ACHN (cell line): ENCODE data around the gene PHF14.
"Not testable (repeated sequence)": the region's sequence is repeated elsewhere in the genome, so short reads cannot be mapped to it uniquely, and the experiment has no call there.

Source experiments
- DNase-seq: peaks from one replicate; pipeline ENCODE4 v3.0.0-alpha.2; 2015
- in situ Hi-C: cut with HindIII; loops from 2 replicates; pipeline ENCODE4 v1.10.0; 2017; ENCODE audit warnings: low sequenced_read_pairs, low pct_ligation_motif_present, low pct_unique_long_range_greater_than_20kb

PHF14 gene, protein sequence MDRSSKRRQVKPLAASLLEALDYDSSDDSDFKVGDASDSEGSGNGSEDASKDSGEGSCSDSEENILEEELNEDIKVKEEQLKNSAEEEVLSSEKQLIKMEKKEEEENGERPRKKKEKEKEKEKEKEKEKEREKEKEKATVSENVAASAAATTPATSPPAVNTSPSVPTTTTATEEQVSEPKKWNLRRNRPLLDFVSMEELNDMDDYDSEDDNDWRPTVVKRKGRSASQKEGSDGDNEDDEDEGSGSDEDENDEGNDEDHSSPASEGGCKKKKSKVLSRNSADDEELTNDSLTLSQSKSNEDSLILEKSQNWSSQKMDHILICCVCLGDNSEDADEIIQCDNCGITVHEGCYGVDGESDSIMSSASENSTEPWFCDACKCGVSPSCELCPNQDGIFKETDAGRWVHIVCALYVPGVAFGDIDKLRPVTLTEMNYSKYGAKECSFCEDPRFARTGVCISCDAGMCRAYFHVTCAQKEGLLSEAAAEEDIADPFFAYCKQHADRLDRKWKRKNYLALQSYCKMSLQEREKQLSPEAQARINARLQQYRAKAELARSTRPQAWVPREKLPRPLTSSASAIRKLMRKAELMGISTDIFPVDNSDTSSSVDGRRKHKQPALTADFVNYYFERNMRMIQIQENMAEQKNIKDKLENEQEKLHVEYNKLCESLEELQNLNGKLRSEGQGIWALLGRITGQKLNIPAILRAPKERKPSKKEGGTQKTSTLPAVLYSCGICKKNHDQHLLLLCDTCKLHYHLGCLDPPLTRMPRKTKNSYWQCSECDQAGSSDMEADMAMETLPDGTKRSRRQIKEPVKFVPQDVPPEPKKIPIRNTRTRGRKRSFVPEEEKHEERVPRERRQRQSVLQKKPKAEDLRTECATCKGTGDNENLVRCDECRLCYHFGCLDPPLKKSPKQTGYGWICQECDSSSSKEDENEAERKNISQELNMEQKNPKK

DNA sequence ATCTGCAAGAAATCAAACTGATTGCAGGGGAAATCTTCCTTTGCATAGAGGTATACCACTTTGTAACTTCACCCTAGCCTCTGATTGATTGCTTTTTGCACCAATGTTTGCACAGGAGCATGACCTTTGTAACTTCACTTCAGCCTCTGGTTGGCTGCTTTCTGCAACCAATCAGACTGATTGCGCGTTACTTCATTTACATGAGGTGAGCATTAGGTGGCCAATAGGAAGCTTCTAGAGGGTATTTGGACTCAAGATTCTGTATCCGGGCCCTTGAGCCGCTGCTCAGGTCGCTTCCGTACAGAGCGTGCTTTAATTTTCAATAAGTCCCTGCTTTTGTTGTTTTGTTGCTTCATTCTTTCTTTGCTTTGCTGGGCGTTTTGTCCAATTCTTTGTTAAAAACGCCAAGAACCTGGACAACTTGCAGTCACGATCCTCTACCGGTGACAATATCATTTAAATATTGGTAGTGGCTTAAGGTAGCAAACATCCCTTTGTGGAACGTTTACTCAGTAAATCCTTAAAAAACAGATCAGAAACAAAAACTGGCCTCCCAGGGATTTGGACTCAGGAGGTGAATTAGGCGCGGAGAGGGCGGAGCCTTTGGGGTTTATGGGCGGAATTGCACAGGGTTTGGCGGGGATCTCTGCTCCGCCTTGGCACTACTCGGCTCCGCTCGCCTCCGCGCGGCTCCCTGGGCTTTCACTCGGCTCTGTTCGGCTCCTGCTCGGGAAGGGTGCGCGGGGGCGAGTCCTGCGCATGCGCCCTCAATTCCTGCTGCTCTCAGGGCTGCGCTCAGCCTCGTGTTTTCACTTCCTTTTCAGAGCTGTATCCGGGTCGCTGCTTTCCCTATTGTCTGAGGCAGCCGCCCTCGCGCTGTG lies at the start of gene PHF14:
PHF14 (plus strand) TSS at position 812 of the 881 bp plus-strand sequence. CDS start 452 bp downstream, outside the sequence.
- in situ Hi-C loops, result no loop called here
- DNase-seq, result peak; percentile 100

DNA sequence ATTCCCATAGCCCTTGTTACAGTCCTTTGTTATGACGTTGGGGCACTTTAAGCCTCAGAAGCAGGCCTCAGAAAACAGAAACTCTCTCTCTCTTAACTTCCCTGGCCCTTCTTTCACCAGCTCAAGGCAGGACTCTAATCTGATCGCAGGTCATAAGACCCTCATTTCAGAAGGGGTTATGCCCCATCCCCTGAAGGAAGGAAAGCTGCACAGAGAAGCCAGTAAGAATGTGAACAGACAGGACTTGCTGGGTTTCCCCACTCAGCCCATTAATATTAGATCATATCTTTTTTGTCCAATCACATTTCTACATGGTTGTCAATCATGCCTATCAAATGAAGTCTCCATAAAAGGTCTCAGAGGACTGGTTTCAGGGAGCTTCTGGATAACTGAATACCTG lies 49.3 kb upstream of the PHF14 start:
- in situ Hi-C loops, result no loop called here
- no peak for DNase-seq

DNA sequence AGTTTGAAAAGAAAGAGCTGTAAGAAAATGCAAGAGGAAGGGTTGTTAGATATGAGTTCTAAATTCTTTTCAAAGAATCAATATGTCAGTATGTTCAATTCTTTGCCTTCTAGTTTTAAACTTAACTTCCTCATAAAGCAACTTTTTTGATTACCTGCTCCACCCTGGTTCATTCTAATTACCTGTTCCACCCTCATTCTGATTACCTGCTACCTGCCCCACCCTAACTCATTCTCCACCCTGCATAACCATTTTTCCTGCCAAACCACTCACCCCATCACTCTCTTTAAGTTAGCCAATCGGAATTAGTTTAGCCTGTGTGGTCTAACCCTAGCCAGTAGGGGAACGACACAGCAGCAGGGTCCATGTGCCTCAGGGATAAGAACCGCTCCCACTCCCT lies 45.5 kb upstream of the PHF14 start:
- DNase-seq, in situ Hi-C loops: not testable (repeated sequence)

DNA sequence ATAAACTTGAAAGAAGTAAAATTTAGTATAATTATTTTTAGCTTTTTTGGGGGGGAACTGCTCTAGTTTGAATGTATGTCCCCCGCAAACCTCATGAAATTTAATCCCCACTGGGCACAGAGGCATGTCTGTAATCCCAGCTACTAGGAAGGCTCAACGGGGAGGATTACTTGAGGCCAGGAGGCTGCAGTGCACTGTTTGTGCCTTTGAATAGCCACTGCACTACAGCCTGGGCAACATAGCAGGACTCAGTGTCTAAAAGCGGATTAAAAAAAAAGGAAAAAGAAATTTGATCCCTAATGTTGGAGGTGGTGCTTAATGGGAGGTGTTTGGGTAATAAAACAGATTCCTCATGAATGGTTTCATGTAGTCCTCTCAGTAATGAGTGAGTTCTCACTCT lies 43.1 kb upstream of the PHF14 start:
- DNase-seq, result no peak
- in situ Hi-C loops, result no loop called here

DNA sequence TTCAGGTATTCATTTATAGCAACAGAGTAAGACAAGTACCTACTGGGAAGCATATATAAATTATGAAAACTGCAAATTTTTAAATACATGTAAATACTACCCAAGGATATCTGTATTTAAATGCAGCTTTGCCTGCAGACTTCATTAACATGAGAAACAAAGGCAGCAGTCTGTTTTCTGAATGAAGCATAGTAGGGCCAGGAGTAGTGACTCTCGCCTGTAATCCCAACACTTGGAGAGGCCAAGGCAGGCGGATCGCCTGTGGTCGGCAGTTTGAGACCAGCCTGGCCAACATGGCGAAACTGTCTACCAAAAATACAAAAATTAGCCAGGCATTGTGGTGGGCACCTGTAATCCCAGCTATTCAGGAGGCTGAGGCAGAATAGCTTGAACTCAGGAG lies 42.5 kb upstream of the PHF14 start:
- DNase-seq, result no peak
- in situ Hi-C loops, result no loop called here

DNA sequence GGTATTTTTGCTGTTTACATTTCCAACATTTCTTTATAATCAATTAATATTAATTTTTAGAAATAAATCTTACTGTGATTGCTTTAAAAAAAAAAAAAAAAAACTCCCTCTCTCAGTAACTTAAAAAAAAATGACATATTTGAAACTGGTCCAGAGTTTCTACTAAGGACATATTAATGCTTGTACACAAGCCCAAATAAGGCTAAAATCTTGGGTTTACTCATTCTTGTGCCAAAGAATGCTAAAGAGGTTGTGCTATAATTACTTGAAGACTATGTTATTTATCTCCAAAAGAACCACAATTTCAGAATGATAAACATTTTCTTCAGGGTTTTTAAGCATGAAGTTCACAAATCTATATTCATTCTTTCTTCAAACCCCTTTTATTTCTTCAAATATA lies 39.4 kb upstream of the PHF14 start:
- in situ Hi-C loops, result no loop called here

DNA sequence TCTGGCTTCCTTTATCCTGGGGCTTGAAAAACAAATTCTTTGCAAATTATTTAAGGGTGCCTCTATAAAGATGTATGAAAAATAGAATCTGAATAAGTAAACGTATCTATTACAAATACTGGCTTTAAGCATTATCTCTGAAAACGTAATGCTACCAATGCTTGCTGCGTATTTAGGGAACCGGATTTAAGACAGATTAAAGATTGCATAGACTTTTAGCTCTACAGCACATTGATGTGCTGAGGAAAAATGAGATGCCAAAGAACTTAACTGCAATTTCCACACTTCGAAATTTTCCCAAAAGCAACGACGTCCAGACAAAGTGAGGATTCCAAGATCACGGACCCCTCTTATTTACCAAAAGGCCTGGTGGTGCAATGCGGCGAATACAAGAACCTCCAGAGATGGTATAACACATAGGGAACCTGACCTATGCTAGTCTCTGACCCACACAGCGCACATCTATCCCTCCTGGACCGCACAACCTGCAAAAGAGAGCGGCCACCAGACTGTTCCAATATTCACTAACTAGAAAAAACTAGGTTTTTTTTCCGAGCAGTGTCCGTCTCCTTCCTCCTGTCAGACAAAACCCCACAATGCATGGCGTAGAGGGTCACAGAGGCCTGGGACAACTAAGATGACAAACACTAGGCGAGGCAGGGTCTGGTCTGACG lies 34.3 kb upstream of the PHF14 start:
- in situ Hi-C loops, result no loop called here
- DNase-seq, result no peak

More for the DNA sequence above, 39.4 kb upstream of the PHF14 start:
- DNase-seq, result no peak

DNA sequence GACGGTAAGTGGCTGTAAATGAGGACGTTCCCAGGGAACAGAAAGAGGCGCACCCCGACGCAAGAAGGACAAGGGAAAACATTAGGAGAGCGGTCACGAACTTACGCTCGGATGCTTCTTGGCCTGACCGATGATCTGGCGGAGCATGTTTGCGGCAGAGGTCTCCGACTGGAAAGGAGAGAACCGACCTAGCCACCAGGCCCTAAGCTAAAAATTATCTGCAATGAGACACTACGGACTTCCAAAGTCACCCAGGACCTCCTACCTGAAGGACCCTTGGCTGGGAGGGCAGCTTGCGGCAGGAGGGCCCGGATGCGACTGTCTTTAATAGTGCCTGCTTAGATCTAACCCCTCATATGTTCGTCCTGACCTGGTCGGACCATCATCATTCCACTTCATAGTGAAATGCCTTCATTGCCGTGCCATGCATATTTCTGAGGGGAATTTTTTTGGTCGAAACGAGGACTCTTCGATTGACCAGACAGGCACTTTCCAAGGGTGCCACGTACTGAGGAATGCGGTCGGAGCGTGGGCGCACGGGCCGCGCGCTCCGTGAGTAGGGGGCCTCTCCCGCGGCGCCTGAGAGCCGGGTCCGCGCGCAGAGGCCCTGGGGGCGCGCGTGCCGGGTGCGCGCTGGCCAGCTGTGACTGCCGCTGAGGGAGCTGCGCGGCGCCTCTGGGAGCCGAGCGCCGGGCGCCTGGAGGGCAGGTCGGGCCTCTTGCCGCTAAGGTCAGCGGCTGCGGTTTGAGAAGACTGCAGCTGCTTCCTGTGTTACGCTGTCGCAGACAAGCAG lies 33.6 kb upstream of the PHF14 start:
- in situ Hi-C loops, result no loop called here
- DNase-seq, result peak; percentile 97

DNA sequence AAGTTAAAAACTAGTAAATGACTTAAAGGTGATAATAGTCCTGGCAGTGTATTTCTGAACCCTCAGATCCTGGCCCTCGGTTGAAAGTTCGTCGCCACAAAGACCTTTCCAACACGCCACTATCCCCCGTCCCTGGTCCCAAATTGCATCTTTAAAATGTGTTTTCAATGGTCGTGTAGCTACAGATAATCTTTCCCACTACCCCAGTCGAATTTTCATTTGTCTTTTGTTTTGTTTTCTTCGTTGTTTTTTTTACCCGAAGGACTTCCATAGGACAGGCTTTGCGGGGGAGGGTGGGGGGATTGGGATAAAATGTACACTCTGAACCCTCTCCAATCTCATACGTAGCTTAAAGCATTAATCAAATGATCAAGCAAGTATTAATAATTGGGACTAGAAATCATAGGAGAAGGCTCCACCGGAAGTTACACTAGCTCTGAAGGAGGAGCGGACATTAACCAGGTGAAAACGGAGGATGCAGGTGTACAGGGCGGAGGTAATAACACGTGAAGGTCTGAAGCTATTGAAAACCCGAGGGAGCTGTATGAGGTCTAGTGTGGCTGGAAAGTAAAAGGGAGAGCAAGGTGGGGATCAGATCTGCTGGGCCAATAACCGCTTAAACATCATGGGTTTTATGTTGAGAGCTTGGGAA lies 32.8 kb upstream of the PHF14 start:
- in situ Hi-C loops, result no loop called here
- DNase-seq, result no peak

DNA sequence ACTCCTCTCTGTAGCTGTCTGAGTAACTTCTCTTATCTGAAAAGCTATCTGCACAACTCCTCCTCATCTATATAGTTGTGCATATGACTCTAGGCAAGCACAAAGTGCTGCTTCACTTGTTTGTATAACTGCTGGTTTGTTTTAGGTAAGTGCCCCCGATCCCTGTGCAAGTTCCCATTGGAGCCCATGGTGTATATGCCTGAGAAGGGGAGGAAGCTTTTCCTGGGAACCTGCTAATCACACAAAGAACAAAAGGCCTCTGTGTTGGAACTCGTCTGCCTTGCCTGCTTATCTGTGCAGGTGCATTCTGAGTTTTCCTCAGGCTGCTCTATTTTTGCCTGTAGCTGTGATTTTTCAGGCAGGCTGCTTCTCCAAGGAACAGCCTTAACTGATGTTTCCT lies 23.2 kb upstream of the PHF14 start:
- in situ Hi-C loops, result no loop called here
- DNase-seq, result no peak

DNA sequence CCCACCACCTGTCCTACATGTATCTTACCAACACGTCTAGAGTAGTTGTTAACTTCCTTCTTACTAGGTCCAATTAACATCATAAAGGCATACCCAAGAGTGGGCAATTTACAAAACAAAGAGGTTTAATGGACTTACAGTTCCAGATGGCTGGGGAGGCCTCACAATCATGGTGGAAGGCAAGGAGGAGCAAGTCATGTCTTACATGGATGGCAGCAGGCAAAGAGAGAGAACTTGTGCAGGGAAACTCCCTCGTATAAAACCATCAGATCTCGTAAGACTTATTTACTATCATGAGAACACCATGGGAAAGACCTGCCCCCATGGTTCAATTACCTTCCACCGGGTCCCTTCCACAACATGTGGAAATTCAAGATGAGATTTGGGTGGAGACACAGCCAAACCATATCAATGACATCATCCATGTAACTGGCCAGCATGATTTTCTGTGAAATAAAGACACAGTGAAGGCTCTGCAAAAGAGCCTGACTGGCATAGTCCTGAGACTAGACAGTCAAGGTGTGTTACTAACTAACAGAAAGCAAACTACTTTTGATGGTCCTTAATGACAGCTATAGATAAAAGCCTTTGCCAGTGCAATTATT lies 22.6 kb upstream of the PHF14 start:
- in situ Hi-C loops, DNase-seq: not testable (repeated sequence)

DNA sequence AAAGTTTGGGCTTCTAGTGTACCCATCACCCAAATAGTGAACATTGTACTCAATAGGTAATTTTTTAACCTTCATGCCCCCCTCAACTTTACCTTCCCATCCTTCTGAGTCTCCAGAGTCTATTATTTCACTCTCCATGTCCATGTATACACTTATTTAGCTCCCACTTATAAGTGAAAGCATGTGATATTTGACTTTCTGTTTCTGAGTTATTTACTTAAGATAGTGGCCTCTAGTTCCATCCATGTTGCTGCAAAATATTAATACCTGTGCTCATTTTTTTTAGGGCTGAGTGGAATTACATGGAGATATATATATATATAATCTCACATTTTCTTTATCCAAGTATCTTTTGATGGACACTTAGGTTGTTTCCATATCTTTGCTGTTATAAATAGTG lies 21.1 kb upstream of the PHF14 start:
- DNase-seq, result no peak
- in situ Hi-C loops, result no loop called here

DNA sequence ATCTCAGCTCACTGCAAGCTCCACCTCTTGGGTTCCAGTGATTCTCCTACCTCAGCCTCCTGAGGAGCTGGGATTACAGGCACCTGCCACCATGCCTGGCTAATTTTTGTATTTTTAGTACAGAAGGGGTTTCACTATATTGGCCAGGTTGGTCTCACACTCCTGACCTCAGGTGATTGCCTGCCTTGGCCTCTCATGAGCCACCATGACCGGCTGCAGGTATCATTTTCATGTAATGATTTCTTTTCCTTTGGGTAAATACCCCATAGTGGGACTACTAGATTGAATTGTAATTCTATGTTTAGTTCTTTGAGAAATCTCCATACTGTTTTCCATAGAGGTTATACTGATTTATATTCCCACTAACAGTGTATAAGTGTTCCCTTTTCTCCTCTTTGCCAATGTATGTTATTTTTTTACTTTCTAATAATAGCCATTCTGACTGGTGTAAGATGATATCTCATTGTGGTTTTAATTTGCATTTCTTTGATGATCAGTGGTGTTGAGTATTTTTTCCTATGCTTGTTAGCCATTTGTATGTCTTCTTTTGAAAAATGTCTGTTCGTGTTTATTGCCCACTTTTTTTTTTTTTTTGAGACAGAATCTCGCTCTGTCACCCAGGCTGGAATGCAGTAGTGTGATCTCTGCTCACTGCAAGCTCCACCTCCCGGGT lies 20.5 kb upstream of the PHF14 start:
- in situ Hi-C loops, DNase-seq: not testable (repeated sequence)

DNA sequence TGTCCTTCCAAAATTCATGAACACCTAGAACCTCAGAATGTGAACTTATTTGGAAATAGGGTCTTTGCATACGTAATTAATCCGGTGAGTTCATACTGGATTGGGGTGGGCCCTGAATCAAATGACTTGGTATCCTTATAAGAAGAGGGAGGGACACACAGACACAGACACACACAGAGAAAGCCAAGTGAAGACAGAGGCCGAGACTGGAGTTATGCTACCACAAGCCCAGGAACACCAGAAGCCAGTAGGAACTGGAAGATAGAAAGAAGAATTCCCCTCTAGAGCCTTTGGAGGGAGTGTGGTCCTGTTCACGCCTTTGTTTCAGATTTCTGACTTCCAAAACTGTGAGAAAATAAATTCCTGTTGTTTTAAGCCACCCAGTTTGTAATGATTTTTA lies 17.1 kb upstream of the PHF14 start:
- in situ Hi-C loops, result no loop called here
- DNase-seq, result no peak

DNA sequence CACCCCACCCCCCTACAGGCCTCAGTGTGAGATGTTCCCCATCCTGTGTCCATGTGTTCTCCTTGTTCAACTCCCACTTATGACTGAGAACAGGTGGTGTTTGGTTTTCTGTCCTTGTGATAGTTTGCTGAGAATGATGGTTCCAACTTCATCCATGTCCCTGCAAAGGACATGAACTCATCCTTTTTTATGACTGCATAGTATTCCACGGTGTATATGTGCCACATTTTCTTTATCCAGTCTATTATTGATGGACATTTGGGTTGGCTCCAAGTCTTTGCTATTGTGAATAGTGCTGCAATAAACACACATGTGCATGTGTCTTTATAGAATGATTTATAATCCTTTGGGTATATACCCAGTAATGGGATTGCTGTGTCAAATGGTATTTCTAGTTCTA lies 13.4 kb upstream of the PHF14 start:
- in situ Hi-C loops, DNase-seq: not testable (repeated sequence)

DNA sequence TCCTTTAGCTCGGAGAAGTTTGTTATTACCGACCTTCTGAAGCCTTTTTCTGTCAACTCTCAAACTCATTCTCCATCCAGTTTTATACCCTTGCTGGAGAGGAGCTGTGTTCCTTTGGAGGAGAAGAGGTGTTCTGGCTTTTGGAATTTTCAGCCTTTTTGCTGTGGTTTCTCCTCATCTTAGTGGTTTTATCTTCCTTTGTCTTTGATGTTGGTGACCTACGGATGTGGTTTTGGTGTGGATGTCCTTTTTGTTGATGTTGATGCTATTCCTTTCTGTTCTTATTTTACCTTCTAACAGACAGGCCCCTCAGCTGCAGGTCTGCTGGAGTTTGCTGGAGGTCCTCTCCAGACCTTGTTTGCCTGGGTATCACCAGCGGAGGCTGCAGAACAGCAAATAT lies 8.7 kb upstream of the PHF14 start:
- DNase-seq, in situ Hi-C loops: not testable (repeated sequence)
